K562 (cell line): ENCODE measurements around the gene BRCA1. TPM values are rescaled to one million over a fixed set of nuclear protein-coding genes. Genes with fewer than 3 reads are reported as not detected.

Experiments used
- ARID4B ChIP-seq: sonication (generic); formaldehyde crosslinking; IDR thresholded peaks from 2 replicates; pipeline ENCODE4 v1.8.0; 2022; ENCODE audit warnings: mild to moderate bottlenecking, missing genetic modification reagents
- CCAR2 ChIP-seq: fragments of 200-400 bp; formaldehyde crosslinking; IDR thresholded peaks from 2 replicates; pipeline ENCODE4 v1.6.1; 2017; ENCODE audit warnings: mild to moderate bottlenecking, low read depth, low read length
- CHD4 ChIP-seq: fragments of 200-600 bp; sonication (generic); IDR thresholded peaks from 3 replicates; pipeline ENCODE4 v1.6.1; 2012; ENCODE audit warnings: low read depth, mild to moderate bottlenecking, mixed read lengths, low read length, inconsistent platforms; ENCODE audit not compliant: insufficient read depth, insufficient replicate concordance, poor library complexity, severe bottlenecking
- E2F4 ChIP-seq: sonication (generic); formaldehyde crosslinking; IDR thresholded peaks from 2 replicates; pipeline ENCODE4 v1.8.0; 2022; ENCODE audit warnings: mild to moderate bottlenecking, low read depth, missing genetic modification reagents
- EWSR1 ChIP-seq: fragments of 450-650 bp; IDR thresholded peaks from 2 replicates; pipeline ENCODE4 v1.6.1; 2018; ENCODE audit warnings: borderline replicate concordance, mild to moderate bottlenecking, low read depth, moderate library complexity; ENCODE audit not compliant: partially characterized antibody
- MTA1 ChIP-seq: fragments of 450-650 bp; IDR thresholded peaks from 2 replicates; pipeline ENCODE4 v1.6.1; 2017; ENCODE audit warnings: borderline replicate concordance
- NFIC ChIP-seq: fragments of 450-650 bp; IDR thresholded peaks from 2 replicates; pipeline ENCODE4 v1.6.1; 2017; ENCODE audit warnings: mild to moderate bottlenecking, inconsistent platforms
- NRF1 ChIP-seq, 2 experiments: fragments of 450-650 bp; IDR thresholded peaks in 1 of 2; conservative IDR thresholded peaks in 1 of 2; 2 replicates each; pipeline ENCODE4 v1.6.1; 2014; ENCODE audit warnings: mild to moderate bottlenecking in 2 of 2
- PHB2 ChIP-seq: fragments of 450-650 bp; IDR thresholded peaks from 2 replicates; pipeline ENCODE4 v1.6.1; 2017; ENCODE audit warnings: low read depth
- PYGO2 ChIP-seq: fragments of 450-650 bp; IDR thresholded peaks from 2 replicates; pipeline ENCODE4 v1.6.1; 2016; ENCODE audit warnings: mild to moderate bottlenecking, missing genetic modification characterization, moderate library complexity, missing compliant biosample characterization
- SNIP1 ChIP-seq: fragments of 450-650 bp; IDR thresholded peaks from 2 replicates; pipeline ENCODE4 v1.7.1; 2017; ENCODE audit warnings: low read depth, mild to moderate bottlenecking
- TARDBP ChIP-seq: fragments of 450-650 bp; IDR thresholded peaks from 2 replicates; pipeline ENCODE4 v1.6.1; 2016
- ZFPM2 ChIP-seq: fragments of 250-450 bp; sonication (Bioruptor Pico); IDR thresholded peaks from 2 replicates; pipeline ENCODE4 v1.5.1; 2022; ENCODE audit warnings: mild to moderate bottlenecking
- ZNF134 ChIP-seq: fragments of 250-450 bp; sonication (Bioruptor Pico); conservative IDR thresholded peaks from 2 replicates; pipeline ENCODE4 v1.4.0; 2020
- ZNF511 ChIP-seq: sonication (generic); formaldehyde crosslinking; IDR thresholded peaks from 2 replicates; pipeline ENCODE4 v1.8.0; 2022; ENCODE audit warnings: mild to moderate bottlenecking, missing genetic modification reagents
- ZSCAN32 ChIP-seq: fragments of 450-650 bp; formaldehyde crosslinking; IDR thresholded peaks from 2 replicates; pipeline ENCODE4 v1.4.0; 2020; ENCODE audit warnings: mild to moderate bottlenecking, moderate library complexity
- ZZZ3 ChIP-seq: fragments of 450-650 bp; IDR thresholded peaks from 2 replicates; pipeline ENCODE4 v1.6.1; 2016; ENCODE audit warnings: antibody characterized with exemption, mild to moderate bottlenecking, moderate library complexity
- polyA plus RNA-seq, 8 experiments: library from polyadenylated mRNA; depleted of rRNA in 4 of 8; stranded (reverse) in 5 of 8; unstranded in 3 of 8; fragments of >200 nt; fragmentation: Nextera tagmentation in 2 of 8; fragmentation: Illumina TruSeq in 1 of 8; extraction: Ambion mirVana in 2 of 8; extraction: Trizol in 1 of 8; gene quantifications; 2 replicates each; pipeline versions ENCODE4 v1.2.1 to v1.2.3, GENCODE V29; 2011 to 2014; ENCODE audit warnings: inconsistent platforms in 1 of 8, missing spikeins in 1 of 8
- total RNA-seq, 7 experiments: library from RNA; depleted of rRNA in 6 of 7; stranded (reverse); fragments of >200 nt in 6 of 7; fragmentation: Illumina TruSeq in 2 of 7; extraction: Trizol in 2 of 7; gene quantifications; 2 replicates each; pipeline versions ENCODE4 v1.2.1 to v1.2.3, GENCODE V29; 2011 to 2021; ENCODE audit warnings: low replicate concordance in 1 of 7

The BRCA1 gene
- total and polyA plus RNA-seq, 9 of the 15 experiments (the other 6 are each of a cell fraction or from before 2014, with no cell fraction given) = 25.9 to 95.3 (median 62.3) TPM

GRCh38 chr17:43170766-43171585, 45.8 kb upstream of the BRCA1 start, which contains the start of gene NBR1 (continued):
- TF ChIP-seq MTA1 (0 out of 2 replicates have a peak, but pooled peaks have one; percentile 39), TARDBP (0 out of 2 replicates have a peak, but pooled peaks have one; percentile 20), PHB2 (no peak), ZNF134 (CRISPR knock-in tag) (no peak), EWSR1 (no peak), SNIP1 (no peak), ZFPM2 (CRISPR knock-in tag) (no peak), E2F4 (CRISPR knock-in tag) (no peak), NFIC (0 out of 2 replicates have a peak, but pooled peaks have one; percentile 8), PYGO2 (no peak), ZSCAN32 (no peak), CCAR2 (no peak), ZZZ3 (no peak; the same call in 1 of the 2 replicates), CHD4 (no peak), ZNF511 (CRISPR knock-in tag) (no peak), NRF1 (conservative IDR thresholded peaks at IDR 0.05 in 1 of 2, IDR thresholded peaks at IDR 0.05 in 1 of 2) (peak; percentile 86 to 89), ARID4B (no peak)
